GM19193 (cell line): Measurements from ENCODE around the gene NCCRP1.

Experiments
- POLR2A ChIP-seq: IDR thresholded peaks from 4 replicates; pipeline ENCODE4 v1.6.1; 2011; ENCODE audit not compliant: insufficient read depth, insufficient read length; ENCODE audit errors: extremely low read depth

The NCCRP1 gene, protein sequence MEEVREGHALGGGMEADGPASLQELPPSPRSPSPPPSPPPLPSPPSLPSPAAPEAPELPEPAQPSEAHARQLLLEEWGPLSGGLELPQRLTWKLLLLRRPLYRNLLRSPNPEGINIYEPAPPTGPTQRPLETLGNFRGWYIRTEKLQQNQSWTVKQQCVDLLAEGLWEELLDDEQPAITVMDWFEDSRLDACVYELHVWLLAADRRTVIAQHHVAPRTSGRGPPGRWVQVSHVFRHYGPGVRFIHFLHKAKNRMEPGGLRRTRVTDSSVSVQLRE

DNA sequence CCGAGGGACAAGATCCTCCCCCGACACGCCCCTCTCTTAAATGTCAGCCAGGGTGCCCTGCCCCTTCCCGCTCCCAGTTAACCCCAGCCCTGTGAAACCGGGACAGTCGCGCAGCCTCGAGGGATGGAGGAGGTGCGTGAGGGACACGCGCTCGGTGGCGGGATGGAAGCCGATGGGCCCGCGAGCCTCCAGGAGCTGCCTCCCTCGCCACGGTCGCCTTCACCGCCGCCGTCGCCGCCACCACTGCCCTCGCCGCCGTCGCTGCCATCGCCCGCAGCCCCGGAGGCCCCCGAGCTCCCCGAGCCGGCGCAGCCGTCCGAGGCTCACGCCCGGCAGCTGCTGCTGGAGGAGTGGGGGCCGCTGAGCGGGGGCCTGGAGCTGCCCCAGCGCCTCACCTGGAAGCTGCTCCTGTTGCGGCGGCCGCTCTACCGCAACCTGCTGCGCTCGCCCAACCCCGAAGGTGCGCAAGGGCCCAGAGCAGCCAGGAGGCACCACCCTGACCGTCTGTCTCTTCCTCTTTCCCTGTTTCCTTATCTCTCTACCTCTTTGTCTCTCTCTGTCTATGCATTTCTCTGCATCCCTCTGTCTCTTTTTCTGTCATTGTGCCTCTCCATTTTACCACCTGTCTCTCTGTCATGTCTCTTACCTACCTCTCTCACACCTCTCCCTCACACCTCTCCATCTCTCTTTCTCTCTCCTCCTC is at the start of gene NCCRP1:
NCCRP1 (plus strand) TSS at position 105 of the 703 bp plus-strand sequence; CDS start at position 124, 19 bp downstream.
- no peak for TF ChIP-seq POLR2A

DNA sequence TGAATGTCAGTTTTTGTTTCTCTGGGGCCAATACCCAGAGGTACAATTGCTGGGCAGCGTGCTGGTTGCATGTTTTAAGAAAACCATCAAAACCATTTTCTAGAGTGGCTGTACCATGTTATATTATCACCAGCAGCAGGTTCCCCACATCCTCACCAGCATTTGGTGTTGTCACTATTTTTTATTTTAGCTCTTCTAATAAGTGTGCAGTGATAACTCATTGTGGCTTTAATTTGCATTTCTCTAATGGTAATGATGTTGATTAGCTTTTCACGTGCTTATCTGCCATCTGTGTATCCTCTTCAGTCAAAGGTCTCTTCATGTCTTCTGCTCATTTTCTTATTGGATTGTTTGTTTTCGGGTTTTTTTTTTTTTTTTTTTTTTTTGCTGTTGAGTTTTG is 49.3 kb upstream of the NCCRP1 start:
- TF ChIP-seq POLR2A, result no peak

DNA sequence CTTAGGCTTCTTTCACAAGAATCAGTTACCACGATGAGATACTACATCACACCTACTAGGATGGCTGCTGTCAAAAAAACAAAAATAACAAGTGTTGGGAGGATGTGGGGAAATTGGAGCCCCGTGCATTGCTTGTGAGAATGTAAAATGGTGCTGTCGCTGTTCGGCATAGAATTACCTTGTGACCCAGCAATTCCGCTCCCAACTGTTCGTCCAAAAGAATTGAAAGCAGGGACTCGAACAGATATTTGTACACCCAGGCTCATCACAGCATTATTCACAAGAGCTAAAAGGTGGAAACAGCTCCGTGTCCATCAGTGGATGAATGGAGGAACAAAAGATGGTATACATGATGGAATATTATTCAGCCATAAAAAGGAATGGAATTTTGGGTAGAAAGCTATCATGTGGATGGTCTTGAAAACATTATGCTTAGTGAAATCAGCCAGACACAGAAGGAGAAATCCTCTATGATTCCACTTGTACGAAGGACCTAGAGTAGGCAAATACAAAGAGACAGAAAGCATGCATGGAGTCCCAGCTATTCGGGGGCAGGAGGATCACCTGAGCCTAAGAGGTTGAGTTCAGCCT is 47.7 kb upstream of the NCCRP1 start:
- TF ChIP-seq POLR2A, result no peak

DNA sequence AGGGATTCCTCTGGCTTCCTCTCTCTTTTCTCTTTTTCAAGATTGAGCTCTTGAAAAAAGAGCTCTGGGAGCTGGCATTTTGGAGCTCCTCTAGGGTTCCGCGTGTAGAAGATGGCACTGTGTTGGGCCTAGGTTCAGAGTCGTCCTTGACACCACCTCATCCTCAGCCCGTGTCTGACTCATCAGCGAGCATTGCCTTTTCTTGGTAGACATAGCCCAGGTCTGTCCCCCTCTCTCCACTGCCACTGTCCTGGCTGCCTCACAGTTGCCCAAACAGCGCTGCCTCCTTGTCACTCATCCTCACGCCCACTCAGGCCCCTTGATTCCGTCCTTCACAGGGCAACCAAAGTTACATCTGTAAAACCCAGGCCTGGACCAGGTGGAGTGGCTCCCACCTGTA is 46.5 kb upstream of the NCCRP1 start:
- no peak for TF ChIP-seq POLR2A

DNA sequence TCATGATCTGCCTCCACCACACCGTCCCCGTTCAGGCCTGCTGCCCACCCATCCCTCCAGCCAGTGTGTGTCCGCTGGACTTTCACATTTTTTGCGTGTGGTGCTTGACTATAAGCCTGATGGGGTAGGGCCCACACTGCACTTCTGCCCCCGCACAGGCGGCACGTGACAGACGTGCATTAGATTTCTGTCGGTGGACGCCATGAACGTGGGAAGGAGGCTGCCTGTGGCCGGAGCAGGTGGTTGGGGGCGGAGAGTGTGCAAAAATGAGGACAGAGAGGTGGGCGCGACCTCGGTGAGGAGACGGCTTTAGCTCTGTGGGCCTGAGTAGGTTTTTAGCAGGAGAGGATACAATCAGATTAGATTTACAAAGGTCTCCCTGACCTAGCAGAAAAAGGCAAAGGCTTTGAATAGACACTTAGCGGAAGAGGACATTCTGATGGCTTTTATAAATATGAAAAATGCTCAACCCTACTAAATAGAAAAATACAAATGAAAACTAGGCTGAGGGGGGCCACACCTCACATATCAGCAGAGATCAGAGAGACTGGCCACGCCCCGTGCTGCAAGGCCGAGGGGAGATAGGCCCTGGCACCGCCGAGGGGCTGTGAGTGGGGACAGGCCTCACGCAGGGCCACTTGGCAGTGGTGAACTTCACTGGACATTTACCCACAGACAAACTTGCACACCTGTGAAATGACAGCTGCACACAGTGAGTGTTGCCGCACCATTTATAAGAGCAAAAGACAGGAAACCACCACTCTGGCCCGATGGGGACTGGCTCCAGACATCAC is 45.8 kb upstream of the NCCRP1 start:
- no peak for TF ChIP-seq POLR2A

DNA sequence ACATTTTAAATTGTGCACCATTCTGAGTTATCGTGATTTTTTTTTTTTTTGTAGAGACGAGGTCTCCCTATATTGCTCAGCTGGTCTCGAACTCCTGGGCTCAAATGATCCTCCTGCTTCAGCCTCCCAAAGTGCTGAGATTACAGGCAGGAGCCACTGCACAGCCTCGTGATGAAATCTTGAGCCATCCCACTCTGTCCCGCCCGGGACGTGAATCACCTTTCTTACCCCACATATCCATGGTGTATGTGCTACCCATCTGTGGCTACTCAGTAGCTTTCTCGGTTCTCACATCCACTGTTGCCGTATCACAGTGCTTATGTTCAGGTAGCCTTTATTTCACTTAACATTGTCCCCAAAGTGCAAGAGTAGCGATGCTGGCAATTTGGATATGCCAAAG is 44.7 kb upstream of the NCCRP1 start:
- TF ChIP-seq POLR2A, result no peak

DNA sequence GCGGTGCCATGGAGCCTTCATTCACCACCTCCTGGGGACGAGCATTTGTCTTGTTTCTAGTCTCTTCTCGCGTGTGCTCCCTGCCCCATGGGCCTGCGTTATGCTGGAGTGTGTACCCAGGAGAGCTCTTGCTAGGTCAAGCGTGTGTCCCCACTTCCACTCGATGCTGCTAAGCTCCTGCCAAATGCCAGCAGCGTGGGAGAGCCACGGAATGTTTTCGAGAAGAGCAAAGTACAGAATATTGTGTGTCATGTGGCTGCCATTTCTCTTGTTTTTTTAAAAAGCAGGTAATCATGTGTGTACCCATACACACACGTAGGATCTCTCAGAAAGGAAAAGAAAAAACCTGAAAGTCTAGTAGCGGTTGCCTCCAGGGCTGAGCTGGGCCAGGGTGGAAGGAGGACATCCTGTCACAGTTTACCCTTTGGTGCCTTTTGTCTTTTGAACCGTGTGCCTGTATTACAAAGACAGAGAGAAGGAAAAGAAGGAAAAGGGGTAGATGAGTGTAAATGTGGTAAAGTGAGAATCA is 42.6 kb upstream of the NCCRP1 start:
- TF ChIP-seq POLR2A, result no peak

DNA sequence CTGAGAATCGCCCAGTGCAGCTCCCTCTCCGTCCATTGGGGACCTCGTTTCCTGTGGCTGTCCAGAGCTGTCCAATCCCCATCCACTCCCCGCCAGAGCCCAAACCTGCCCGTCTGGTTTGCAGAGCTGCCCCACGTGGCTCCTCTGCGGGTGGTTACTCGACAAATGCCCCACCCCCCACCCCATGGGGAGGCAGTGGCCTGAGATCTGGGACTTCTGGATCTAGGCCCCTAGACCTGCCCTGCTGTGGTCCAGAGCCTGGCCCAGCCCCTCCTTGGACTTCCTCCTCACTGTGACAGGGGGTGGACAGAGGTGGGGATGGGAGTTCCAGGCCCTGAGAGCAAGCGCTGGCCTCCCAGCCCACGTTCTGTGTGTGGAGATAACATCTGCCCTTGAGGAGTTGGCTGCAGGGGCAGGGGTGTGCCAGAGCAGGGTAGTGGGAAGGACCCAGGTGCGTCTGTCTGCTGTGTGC is 42.1 kb upstream of the NCCRP1 start:
- no peak for TF ChIP-seq POLR2A

DNA sequence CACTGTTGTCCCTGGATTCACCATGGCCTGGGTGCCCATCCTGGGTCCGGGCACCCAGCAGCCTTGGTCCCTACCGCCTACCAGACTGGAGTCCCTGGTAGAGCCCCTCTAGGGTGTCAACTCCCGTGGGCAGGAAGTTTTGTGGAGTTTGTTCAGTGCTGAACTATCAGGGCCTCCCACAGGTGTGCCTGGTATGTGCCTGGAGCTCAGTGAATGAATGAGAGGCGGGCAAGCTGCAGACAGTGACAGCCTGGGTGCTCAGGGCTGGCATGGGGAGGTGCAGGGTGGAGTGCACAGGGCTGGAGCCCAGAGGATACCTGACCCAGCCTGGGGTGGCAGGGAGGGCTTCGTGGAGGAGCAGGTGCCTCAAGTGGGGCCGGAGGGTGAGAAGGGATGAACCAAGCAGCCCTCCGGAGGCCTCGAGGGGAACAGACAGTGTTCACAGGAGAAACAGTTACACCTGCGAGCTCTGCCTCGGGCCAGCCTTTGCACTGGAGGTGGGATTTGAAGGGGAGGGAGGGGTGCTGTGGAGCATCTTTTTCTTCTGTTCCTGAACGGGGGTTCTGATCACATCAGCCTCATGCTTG is 41.6 kb upstream of the NCCRP1 start:
- TF ChIP-seq POLR2A, result no peak

DNA sequence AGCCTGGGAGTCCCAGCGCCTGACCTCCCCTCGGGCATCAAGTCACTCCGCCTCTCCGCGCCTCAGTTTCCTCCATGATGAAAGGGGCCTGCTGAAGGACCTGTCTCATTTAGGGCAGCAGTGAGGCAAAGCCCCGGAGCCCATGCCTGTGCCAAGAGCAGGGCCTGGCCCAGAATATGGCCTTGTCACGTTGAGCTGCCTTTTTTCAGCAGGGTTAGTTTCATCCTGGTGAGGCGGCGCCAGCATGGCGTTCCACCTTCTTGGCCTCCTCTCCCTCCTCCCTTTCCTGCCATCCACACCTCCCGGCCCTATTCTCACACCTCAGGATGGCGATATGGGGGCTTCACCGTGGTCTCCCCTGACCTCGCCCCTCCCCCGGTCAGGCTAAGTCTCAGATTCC is 41.0 kb upstream of the NCCRP1 start:
- no peak for TF ChIP-seq POLR2A

DNA sequence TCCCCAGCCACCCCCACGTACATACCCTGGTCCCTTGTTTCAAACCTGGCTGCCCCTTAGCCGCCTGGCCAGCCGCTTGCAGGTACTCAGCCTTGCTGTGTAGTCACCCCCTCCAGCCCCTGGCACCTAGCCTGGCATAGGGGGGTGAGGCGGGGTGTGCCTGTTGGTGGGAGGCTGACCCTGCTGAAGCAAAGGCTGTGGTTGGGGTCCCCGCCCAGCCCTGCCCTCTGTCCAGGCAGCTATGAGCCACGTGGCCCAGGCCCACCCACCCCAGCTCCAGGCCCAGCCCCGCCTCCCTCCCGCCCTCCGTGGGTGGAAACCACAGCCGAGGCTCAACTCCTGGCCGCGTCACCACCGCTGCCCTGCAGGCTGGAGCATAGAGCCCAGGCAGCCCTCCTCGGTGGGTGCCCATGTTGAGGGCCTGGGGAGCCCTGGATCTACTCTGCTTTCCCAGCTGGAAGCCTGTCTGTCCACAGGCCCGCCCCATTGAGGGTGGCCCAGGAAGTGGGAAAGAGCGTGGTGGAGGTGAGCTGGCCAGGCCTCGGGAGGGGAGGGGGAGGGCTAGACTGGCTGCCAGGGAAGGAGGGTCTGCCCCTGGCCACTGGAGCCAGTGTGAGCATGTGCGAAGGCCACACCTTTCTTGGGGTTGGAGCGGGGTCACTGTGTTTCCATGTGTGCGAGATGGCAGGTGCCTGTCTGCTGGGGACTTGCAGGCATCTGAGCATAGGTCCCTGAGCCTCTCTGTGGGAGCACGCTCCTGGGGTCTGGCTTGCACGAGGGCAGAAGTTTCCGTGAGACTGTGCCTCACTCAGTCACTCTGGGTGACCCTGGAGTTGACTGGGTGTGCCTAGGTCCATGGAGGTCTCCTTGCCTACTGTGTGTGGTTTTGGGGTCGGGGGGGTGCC is 40.2 kb upstream of the NCCRP1 start:
- TF ChIP-seq POLR2A, result no peak

DNA sequence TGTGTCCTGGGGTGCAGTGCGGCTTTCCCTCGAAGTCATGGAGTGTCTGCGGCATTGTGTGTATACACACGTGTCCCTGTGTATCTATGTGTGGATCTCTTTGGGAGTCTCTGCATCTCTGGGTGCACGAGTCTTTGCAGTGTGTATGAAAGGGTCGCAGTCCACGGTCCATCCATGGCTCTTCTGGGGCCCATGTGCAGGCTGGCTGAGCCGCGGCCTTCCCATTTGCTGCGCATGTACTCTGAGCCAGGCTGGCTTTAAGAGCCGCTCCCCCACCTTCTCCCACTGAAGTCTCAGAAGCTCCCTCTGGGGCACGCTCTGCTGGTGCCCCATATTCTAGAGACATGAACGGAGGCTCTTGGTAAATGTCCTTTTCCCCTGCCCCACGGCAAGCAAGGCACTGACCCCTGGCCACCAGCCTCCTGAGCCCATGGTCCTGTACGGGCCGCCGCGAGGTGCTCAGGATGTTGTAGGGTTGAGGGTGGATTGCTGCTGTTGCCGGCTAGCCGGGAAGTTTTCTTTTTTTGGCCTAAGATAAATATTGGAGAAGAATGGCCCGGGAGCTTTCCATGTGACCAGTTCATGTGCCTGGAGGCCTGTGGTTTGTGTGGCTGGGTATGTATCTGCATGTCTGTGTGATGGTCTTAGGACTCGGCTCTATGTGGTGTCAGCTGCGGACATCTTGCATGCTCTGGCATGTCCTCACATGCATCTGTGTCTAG is 39.3 kb upstream of the NCCRP1 start:
- no peak for TF ChIP-seq POLR2A

DNA sequence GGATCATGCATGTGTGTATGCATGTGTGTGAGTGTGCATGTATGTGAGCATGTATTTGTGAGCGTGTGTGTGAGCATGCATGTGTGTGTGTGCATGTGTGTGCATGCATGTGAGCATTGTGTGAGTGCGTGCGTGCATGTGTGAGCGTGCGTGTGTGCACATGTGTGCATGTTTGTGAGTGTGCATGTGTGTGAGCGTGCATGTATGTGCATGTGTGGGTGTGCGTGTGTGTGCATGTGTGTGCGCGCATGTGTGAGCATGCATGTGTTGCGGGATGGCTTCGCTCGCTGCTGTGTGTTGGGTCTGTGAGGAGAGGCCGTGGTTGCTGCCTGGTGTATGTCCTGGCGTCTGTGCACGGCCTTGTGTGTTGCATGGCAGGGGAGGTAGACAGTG is 38.8 kb upstream of the NCCRP1 start:
- TF ChIP-seq POLR2A, result no peak
